Mesendoderm (in vitro differentiated cells): ENCODE measurements around the gene TDRD10.
A peak's percentile ranks its signal among the peaks of the same experiment; 100 is the strongest.
"Not testable (repeated sequence)": the region's sequence is repeated elsewhere in the genome, so short reads cannot be mapped to it uniquely, and the experiment has no call there.

Experiments used
- DNase-seq: peaks from one replicate; pipeline ENCODE4 v3.0.0; 2013
- H2AK5ac ChIP-seq: 2 replicates; pipeline ENCODE4 v1.6.1; 2013; ENCODE audit warnings: low read length, inconsistent platforms
- H2BK120ac ChIP-seq: 2 replicates; pipeline ENCODE4 v1.6.1; 2013; ENCODE audit warnings: low read depth, mild to moderate bottlenecking, low read length, moderate library complexity, mixed read lengths
- H2BK15ac ChIP-seq: replicated peaks from 2 replicates; pipeline ENCODE4 v1.6.1; 2013; ENCODE audit warnings: low read depth, mild to moderate bottlenecking, moderate library complexity
- H2BK5ac ChIP-seq: 2 replicates; pipeline ENCODE4 v1.6.1; 2013; ENCODE audit warnings: low read length, inconsistent platforms
- H3K18ac ChIP-seq: 2 replicates; pipeline ENCODE4 v1.6.1; 2013; ENCODE audit warnings: mild to moderate bottlenecking, low read length, mixed read lengths
- H3K23ac ChIP-seq: one replicate; pipeline ENCODE4 v1.6.1; 2013; ENCODE audit warnings: low read length
- H3K27ac ChIP-seq: 2 replicates; pipeline ENCODE4 v1.5.1; 2013; ENCODE audit warnings: low read depth, mild to moderate bottlenecking, inconsistent platforms, low read length, moderate library complexity
- H3K27me3 ChIP-seq: 2 replicates; pipeline ENCODE4 v1.6.1; 2013; ENCODE audit warnings: low read length, control low read depth, mild to moderate bottlenecking, inconsistent platforms; ENCODE audit not compliant: insufficient read depth, poor library complexity
- H3K36me3 ChIP-seq: 2 replicates; pipeline ENCODE4 v1.6.1; 2013; ENCODE audit warnings: low read length, inconsistent platforms; ENCODE audit not compliant: control insufficient read depth, insufficient read depth
- H3K4ac ChIP-seq: one replicate; pipeline ENCODE4 v1.6.1; 2013; ENCODE audit warnings: low read depth, mild to moderate bottlenecking, low read length, moderate library complexity
- H3K4me1 ChIP-seq: 2 replicates; pipeline ENCODE4 v1.6.1; 2013; ENCODE audit warnings: low read depth, low read length, inconsistent platforms; ENCODE audit not compliant: control insufficient read depth
- H3K4me2 ChIP-seq: 2 replicates; pipeline ENCODE4 v1.6.1; 2013; ENCODE audit warnings: low read length
- H3K4me3 ChIP-seq: 2 replicates; pipeline ENCODE4 v1.5.1; 2013; ENCODE audit warnings: mild to moderate bottlenecking, low read length
- H3K56ac ChIP-seq: one replicate; pipeline ENCODE4 v1.6.1; 2013; ENCODE audit warnings: low read length
- H3K79me1 ChIP-seq: 2 replicates; pipeline ENCODE4 v1.6.1; 2013; ENCODE audit warnings: low read length, inconsistent platforms
- H3K79me2 ChIP-seq: 2 replicates; pipeline ENCODE4 v1.6.1; 2013; ENCODE audit warnings: mild to moderate bottlenecking, low read length; ENCODE audit not compliant: control insufficient read depth, insufficient read depth
- H3K9ac ChIP-seq: 2 replicates; pipeline ENCODE4 v1.6.1; 2013; ENCODE audit warnings: low read length, inconsistent platforms
- H4K5ac ChIP-seq: one replicate; pipeline ENCODE4 v1.6.1; 2013; ENCODE audit warnings: low read length
- H4K8ac ChIP-seq: one replicate; pipeline ENCODE4 v1.6.1; 2013; ENCODE audit warnings: low read depth, mild to moderate bottlenecking, control low read depth, low read length, moderate library complexity
- WGBS: extraction: QIAGEN DNeasy Blood & Tissue Kit; methylation state at CpG from one replicate; pipeline ENCODE4 v1.1.7; 2013; ENCODE audit warnings: low lambda C conversion rate, missing lambda C conversion rate; ENCODE audit not compliant: insufficient coverage; ENCODE audit errors: extremely low coverage; 5-methylcytosine and 5-hydroxymethylcytosine counted together

Gene TDRD10

DNA sequence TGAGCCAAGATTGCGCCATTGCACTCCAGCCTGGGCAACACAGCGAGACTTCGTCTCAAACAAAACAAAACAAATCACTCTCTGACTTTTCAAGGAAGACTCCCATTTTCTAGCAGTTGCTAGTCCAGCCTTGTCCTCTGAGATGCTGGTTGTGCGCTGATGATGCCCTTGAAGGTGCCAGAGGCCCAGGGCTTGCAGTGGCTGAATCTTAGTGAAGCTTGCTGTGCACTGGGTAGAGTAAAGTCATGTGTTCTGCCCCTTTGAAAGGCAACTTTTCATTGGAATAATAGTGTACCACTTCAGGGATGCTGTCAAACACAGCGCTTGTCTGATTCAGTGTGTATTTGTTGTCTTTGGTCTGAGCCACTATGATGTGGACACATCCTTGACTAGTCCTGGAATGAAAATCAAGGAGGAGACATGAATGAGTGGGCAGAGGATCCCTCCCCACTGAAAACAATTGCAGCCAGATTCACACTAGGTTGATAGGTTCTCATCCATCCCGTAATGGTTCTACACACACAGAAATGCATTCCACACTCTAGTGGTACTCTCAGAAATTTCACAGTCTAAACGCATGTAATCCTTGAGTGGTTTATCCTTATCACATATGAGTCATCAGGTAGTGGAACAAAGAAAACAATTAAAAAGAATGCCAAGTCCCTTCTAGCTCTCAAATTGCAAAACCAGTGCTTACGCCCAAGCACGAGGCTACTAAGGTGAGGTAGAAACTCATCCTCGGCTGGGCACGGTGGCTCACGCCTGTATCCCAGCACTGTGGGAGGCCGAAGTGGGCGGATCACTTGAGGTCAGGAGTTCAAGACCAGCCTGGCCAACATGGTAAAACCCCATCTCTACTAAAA, 17.8 kb upstream of the TDRD10 start:
- H3K4me2 ChIP-seq = no peak overlapping the region
- H3K27me3 ChIP-seq = no peaks in the 10 kb centered on the region
- H2AK5ac ChIP-seq = no peak overlapping the region
- no peak overlapping the region for H2BK5ac ChIP-seq
- H2BK120ac ChIP-seq = no peak overlapping the region
- H3K79me2 ChIP-seq = no peaks in the 10 kb centered on the region
- H3K23ac ChIP-seq = no peak overlapping the region
- no peak overlapping the region for H3K4ac ChIP-seq
- DNase-seq = peak; percentile 57
- H3K9ac ChIP-seq = no peak overlapping the region
- no peak overlapping the region for H3K4me3 ChIP-seq
- H4K8ac ChIP-seq = no peak overlapping the region
- H3K27ac ChIP-seq = no peak overlapping the region
- H3K56ac ChIP-seq = no peak overlapping the region
- peaks cover 1% of the 10 kb centered on the region for H3K4me1 ChIP-seq
- WGBS = no CpG with 5 or more reads among the region's 14 CpGs
- H2BK15ac ChIP-seq = no peak overlapping the region
- H3K36me3 ChIP-seq = no peaks in the 10 kb centered on the region
- no peaks in the 10 kb centered on the region for H3K79me1 ChIP-seq
- H3K18ac ChIP-seq = no peak overlapping the region
- no peak overlapping the region for H4K5ac ChIP-seq

DNA sequence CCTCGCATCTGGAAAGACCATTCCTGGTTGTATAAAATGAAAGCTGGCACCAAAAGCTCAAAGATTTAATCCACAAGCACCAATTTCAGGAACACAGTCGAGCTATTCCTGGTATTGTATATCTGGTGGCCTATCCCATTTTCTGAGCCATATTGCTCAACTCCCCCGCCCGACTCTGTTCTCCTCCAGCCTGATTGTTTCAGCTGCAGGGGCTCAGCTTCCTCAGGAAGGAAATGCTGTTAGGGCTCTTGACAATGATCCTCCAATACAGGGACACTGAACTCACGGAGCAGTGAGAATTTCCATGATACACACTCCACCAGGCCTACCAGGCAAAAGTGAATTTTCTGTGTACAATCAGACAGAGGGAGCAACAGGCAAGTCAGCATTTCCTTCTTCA, 16.9 kb upstream of the TDRD10 start:
- no peak for DNase-seq

DNA sequence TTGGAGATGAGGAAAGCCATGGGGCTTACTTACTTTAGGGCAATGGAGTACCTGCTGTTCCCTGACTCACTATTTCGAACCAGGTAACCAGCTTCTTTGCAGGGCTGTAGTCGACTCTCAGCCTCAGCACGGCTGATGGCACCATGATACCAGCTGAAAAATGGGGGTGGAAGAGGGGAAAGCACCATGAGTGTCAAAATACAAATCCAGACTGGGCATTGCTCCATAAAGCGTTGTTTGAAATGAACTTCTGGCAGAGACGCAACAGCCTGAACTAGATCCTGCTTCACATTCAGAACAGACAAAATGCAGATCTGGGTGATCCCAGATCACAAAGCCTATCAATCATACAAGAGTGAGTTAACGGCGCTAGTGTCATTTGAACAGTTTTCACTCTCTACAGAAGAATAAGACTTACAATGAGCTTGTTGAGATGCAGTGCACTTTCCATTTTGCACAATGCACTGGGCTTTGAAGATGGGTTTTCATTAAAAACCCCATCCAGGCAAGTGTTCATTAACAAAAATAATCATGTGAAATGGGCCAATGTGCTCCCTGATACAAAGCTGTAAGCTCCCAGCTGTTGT, 16.0 kb upstream of the TDRD10 start:
- Histone ChIP-seq H3K56ac (no peak overlapping the region), H3K27me3 (no peaks in the 10 kb centered on the region), H3K4me3 (no peak overlapping the region), H2BK15ac (no peak overlapping the region), H3K4me1 (peaks cover 2% of the 10 kb centered on the region), H3K79me2 (no peaks in the 10 kb centered on the region), H2BK5ac (no peak overlapping the region), H3K36me3 (no peaks in the 10 kb centered on the region), H3K9ac (no peak overlapping the region), H3K23ac (no peak overlapping the region), H4K8ac (no peak overlapping the region), H3K18ac (no peak overlapping the region), H4K5ac (no peak overlapping the region), H2AK5ac (no peak overlapping the region), H2BK120ac (no peak overlapping the region), H3K79me1 (no peaks in the 10 kb centered on the region), H3K27ac (no peak overlapping the region), H3K4ac (no peak overlapping the region), H3K4me2 (no peak overlapping the region)
- DNase-seq = no peak
- no CpG with 5 or more reads among the region's 7 CpGs for WGBS

More for the DNA sequence above, 16.9 kb upstream of the TDRD10 start:
- Histone ChIP-seq H3K79me1 (no peaks in the 10 kb centered on the region), H2BK120ac (no peak overlapping the region), H4K8ac (no peak overlapping the region), H3K4me2 (no peak overlapping the region), H3K56ac (no peak overlapping the region), H3K79me2 (no peaks in the 10 kb centered on the region), H3K23ac (no peak overlapping the region), H3K27me3 (no peaks in the 10 kb centered on the region), H3K36me3 (no peaks in the 10 kb centered on the region), H3K4ac (no peak overlapping the region), H2AK5ac (no peak overlapping the region), H3K27ac (no peak overlapping the region), H3K4me3 (no peak overlapping the region), H3K18ac (no peak overlapping the region), H3K4me1 (peaks cover 2% of the 10 kb centered on the region), H2BK5ac (no peak overlapping the region), H2BK15ac (no peak overlapping the region), H3K9ac (no peak overlapping the region), H4K5ac (no peak overlapping the region)
- no CpG with 5 or more reads among the region's 5 CpGs for WGBS

DNA sequence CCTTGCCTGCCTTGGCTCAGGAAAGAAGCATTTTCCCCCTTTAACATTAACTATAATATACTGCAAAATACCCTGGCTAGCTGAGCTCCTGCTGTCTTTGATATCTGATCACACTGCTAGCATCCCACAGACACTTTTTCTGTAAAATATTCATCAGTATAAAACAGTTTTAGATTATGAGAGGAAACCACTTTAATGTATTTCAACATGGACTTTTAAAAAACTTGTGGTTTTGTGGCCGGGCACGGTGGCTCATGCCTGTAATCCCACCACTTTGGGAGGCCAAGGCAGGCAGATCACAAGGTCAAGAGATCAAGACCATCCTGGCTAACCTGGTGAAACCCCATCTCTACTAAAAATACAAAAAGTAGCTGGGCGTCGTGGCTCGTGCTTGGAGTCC, 15.3 kb upstream of the TDRD10 start:
- H3K18ac ChIP-seq, H3K79me1 ChIP-seq, H4K8ac ChIP-seq, H3K27me3 ChIP-seq, H3K23ac ChIP-seq, H3K4me2 ChIP-seq, H3K56ac ChIP-seq, H3K4me3 ChIP-seq, H3K36me3 ChIP-seq, H3K4ac ChIP-seq, H3K9ac ChIP-seq, H3K27ac ChIP-seq, H3K4me1 ChIP-seq, H3K79me2 ChIP-seq, H2BK120ac ChIP-seq, DNase-seq, H2BK5ac ChIP-seq, H2AK5ac ChIP-seq, H4K5ac ChIP-seq, H2BK15ac ChIP-seq: not testable (repeated sequence)
- whole genome bisulfite sequencing = no CpG with 5 or more reads among the region's 5 CpGs

DNA sequence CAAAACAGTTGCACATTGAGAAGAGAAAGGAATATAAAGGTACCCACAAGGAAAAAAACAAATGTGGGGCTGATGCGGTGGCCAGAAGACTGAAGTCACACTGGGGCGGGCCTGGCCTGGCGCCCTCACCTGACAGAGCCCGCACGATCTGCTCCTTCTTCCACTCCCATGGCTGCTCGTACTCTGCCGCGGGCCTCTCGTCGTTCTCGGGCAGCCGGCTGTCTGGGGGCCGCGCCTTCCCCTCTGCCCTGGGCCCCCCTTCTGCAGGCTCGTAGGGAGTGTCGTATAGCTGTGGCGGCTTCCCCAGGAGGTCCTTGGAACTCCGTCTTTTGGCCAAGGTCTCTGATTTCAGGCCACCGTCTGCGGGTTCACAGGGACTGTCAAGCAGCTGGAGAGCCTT, 13.1 kb upstream of the TDRD10 start:
- Histone ChIP-seq H3K18ac (no peak overlapping the region), H3K9ac (no peak overlapping the region), H2BK5ac (no peak overlapping the region), H3K4me1 (peaks cover 5% of the 10 kb centered on the region), H3K36me3 (no peaks in the 10 kb centered on the region), H4K5ac (no peak overlapping the region), H3K27ac (no peak overlapping the region), H4K8ac (no peak overlapping the region), H3K4ac (no peak overlapping the region), H2AK5ac (no peak overlapping the region), H3K4me2 (no peak overlapping the region), H2BK120ac (no peak overlapping the region), H3K27me3 (no peaks in the 10 kb centered on the region), H3K56ac (no peak overlapping the region), H3K79me2 (no peaks in the 10 kb centered on the region), H3K4me3 (no peak overlapping the region), H3K23ac (no peak overlapping the region), H2BK15ac (no peak overlapping the region), H3K79me1 (no peaks in the 10 kb centered on the region)
- WGBS = no CpG with 5 or more reads among the region's 20 CpGs
- no peak for DNase-seq
